ENCODE measurements around the gene KLK11. TPM values are rescaled to one million over a fixed set of nuclear protein-coding genes. Genes with fewer than 3 reads are reported as not detected.
A peak's percentile ranks its signal among the peaks of the same experiment; 100 is the strongest.

Gene KLK11
- total RNA-seq, 2 donors from 2014 or later: 0.29 to 2.5 TPM

GRCh38 chr19:51070334-51071094, 44.1 kb upstream of the KLK11 start:
- Histone ChIP-seq H3K9ac (ENCODE audit: extremely low read depth, low read length, poor library complexity, severe bottlenecking) (no peak overlapping the region), H3K27ac (ENCODE audit: low read depth, low read length) (no peak overlapping the region), H3K27me3 (ENCODE audit: control insufficient read depth, insufficient read depth, low read length, poor library complexity, severe bottlenecking) (peaks cover 10% of the 10 kb centered on the region), H3K4me1 (ENCODE audit: control insufficient read depth, insufficient read depth, low read length) (no peaks in the 10 kb centered on the region), H3K36me3 (ENCODE audit: control insufficient read depth, insufficient read depth, low read length) (no peaks in the 10 kb centered on the region), H3K4me3 (ENCODE audit: low read length) (no peak overlapping the region), H3K9me3 (ENCODE audit: control insufficient read depth, low read length) (peaks cover 7% of the 10 kb centered on the region)
- H3K4me1 Mint-ChIP-seq: peaks cover 5% of the 10 kb centered on the region
- no peak overlapping the region for H3K27ac Mint-ChIP-seq
- no peak overlapping the region for H3K4me3 Mint-ChIP-seq
- peaks cover 13% of the 10 kb centered on the region for H3K27me3 Mint-ChIP-seq (ENCODE audit: insufficient read depth)
- WGBS, 2 experiments (ENCODE audit: insufficient coverage in 1 of 2, insufficient read length in 1 of 2): 89 to 91% methylated on average over 4 to 5 of the region's 5 CpGs
- DNase-seq: no peak
- peaks cover 11% of the 10 kb centered on the region for H3K9me3 Mint-ChIP-seq
- TF ChIP-seq CTCF (conservative IDR thresholded peaks at IDR 0.05): no peak
- no peaks in the 10 kb centered on the region for H3K36me3 Mint-ChIP-seq (ENCODE audit: low read depth)

- no peaks in the 10 kb centered on the region for H3K36me3 ChIP-seq (ENCODE audit: control insufficient read depth, insufficient read depth, low read length)
- DNase-seq: peak; percentile 37
- H3K27ac ChIP-seq (ENCODE audit: low read depth, low read length): no peak overlapping the region
- WGBS, 2 experiments (ENCODE audit: insufficient coverage in 1 of 2, insufficient read length in 1 of 2): 84 to 88% methylated on average over 7 of the region's 7 CpGs
- Mint-ChIP-seq H3K27ac (no peak overlapping the region), H3K4me1 (peaks cover 7% of the 10 kb centered on the region), H3K9me3 (no peaks in the 10 kb centered on the region), H3K36me3 (ENCODE audit: low read depth) (no peaks in the 10 kb centered on the region), H3K27me3 (ENCODE audit: insufficient read depth) (peaks cover 16% of the 10 kb centered on the region), H3K4me3 (no peak overlapping the region)
- H3K27me3 ChIP-seq (ENCODE audit: control insufficient read depth, insufficient read depth, low read length, poor library complexity, severe bottlenecking): peaks cover 12% of the 10 kb centered on the region
- H3K4me3 ChIP-seq (ENCODE audit: low read length): no peak overlapping the region
- H3K9me3 ChIP-seq (ENCODE audit: control insufficient read depth, low read length): no peaks in the 10 kb centered on the region
- H3K4me1 ChIP-seq (ENCODE audit: control insufficient read depth, insufficient read depth, low read length): no peaks in the 10 kb centered on the region
- no peak for TF ChIP-seq CTCF (conservative IDR thresholded peaks at IDR 0.05)
- H3K9ac ChIP-seq (ENCODE audit: extremely low read depth, low read length, poor library complexity, severe bottlenecking): no peak overlapping the region
Observed at GRCh38 chr19:51066393-51067186, 40.2 kb upstream of the KLK11 start.

- Histone ChIP-seq H3K27ac (ENCODE audit: low read depth, low read length) (no peak overlapping the region), H3K4me1 (ENCODE audit: control insufficient read depth, insufficient read depth, low read length) (no peaks in the 10 kb centered on the region), H3K4me3 (ENCODE audit: low read length) (peak overlapping the region; percentile 69), H3K9me3 (ENCODE audit: control insufficient read depth, low read length) (no peaks in the 10 kb centered on the region), H3K36me3 (ENCODE audit: control insufficient read depth, insufficient read depth, low read length) (no peaks in the 10 kb centered on the region), H3K27me3 (ENCODE audit: control insufficient read depth, insufficient read depth, low read length, poor library complexity, severe bottlenecking) (peaks cover 12% of the 10 kb centered on the region), H3K9ac (ENCODE audit: extremely low read depth, low read length, poor library complexity, severe bottlenecking) (no peak overlapping the region)
- Mint-ChIP-seq H3K4me3 (peak overlapping the region; percentile 59), H3K27me3 (ENCODE audit: insufficient read depth) (peaks cover 27% of the 10 kb centered on the region), H3K4me1 (peaks cover 7% of the 10 kb centered on the region), H3K36me3 (ENCODE audit: low read depth) (no peaks in the 10 kb centered on the region), H3K9me3 (no peaks in the 10 kb centered on the region), H3K27ac (no peak overlapping the region)
- 25 to 28% methylated on average over 12 to 25 of the region's 25 CpGs for WGBS, 2 experiments (ENCODE audit: insufficient coverage in 1 of 2, insufficient read length in 1 of 2)
- DNase-seq: no peak
- peak; percentile 47 for TF ChIP-seq CTCF (conservative IDR thresholded peaks at IDR 0.05)
Observed at GRCh38 chr19:51065221-51065960, 39.0 kb upstream of the KLK11 start.

Measured in endodermal cell (in vitro differentiated cells).